Fibroblast of gingiva (primary cell): Measurements from ENCODE around the gene YIF1B.
"Not testable (repeated sequence)": the region's sequence is repeated elsewhere in the genome, so short reads cannot be mapped to it uniquely, and the experiment has no call there.

Source experiments
- DNase-seq: peaks from one replicate; pipeline ENCODE4 v3.0.0-alpha.2; 2011; ENCODE audit warnings: low read depth

YIF1B gene

DNA sequence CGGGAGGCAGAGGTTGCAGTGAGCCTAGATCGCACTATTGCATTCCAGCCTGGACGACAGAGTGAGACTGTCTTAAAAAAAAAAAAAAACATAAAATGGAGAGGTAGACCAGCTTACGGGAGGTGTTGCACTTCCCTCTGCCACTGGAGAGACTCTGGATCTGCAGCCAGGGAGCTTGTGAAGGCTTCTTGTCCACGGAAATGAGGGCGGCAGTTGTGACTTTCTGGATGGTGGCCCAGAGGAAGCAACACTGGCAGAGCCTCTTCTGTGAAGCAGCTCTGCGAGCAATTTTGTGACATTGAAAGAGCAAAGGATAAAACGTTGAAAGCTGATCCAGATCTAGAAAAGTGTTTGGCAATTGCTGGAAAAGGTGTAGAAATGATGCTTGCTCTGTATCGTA, 41.0 kb downstream of the YIF1B start:
- DNase-seq, result no peak

- DNase-seq, result no peak
These were observed 42.2 kb downstream of the YIF1B start for GRCh38 chr19:38273499-38273898.

GRCh38 chr19:38270587-38271167, 45.1 kb downstream of the YIF1B start:
- peak; percentile 38 for DNase-seq

- DNase-seq, result no peak
These were observed 47.2 kb downstream of the YIF1B start for GRCh38 chr19:38268539-38268938.

DNA sequence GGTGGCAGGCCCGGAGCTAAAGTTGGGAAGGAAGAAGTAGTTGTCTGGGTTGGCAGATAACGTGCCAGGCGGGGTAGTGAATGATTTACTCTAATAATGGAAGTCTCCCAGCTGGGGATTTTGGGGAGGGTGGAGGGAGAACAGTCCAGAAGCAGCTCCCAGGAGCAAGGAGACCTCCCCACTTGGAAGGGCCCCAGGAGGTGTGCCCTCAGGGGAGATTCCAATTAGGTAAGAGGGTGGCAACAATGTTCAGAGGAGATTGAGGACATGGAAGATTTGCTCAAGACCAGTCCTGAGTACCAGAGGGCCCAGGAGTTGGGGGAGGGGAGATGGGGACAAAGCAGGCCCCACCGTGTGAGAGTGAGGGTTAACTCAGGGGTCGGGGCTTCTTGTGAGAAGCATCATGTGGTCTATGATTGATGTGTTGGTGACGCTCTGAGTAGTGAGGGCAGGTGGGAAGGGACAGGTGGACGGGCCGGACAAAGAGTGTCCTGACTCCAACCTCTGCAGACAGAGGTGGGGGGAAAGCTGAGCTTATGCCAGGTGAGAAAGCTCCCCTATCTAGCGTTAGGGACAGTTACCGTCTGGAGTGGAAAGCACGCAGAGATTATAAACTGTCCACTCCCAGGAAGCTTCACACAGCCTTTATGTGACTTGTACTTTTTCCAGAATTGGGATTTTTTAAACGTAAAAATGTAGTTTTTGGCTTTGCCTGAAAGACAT, 47.8 kb downstream of the YIF1B start:
- DNase-seq, result no peak

- no peak for DNase-seq
These were observed 48.7 kb downstream of the YIF1B start for GRCh38 chr19:38266981-38267597.

- DNase-seq, result no peak
These were observed 49.8 kb downstream of the YIF1B start for GRCh38 chr19:38265921-38266429.

DNA sequence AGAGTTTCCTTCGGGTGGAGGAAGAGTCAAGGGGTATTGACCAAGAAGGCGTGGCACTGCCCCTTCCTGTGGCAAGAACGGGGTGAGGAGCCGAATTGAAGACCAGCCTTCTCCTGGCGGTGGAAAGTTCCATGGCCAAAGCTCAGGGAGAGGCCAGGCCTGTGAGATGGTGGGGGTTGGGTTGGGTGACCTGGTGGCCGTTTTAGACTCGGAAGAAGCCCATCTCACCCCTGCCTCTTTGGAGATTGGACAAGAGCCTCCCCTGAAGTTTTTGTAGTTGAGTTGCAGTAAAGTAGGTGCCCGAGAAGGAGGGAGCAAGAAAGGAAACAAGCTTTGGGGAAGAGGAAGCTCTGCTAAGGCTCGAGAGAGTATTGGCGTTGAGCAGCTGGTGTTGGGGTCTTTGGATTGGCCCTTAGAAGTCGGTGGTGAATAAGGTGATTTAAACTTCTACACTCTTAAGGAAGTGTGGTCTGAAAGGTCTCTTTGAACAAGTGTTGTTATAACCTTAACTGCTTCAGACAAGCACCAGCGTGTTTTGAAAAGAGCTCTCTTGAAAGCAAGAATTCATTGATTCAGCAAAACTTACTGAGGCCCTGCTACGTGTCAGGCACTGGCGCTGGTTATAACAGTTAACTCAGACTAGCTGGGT, 50.4 kb downstream of the YIF1B start:
- DNase-seq, result no peak

GRCh38 chr19:38264486-38265212, 51.1 kb downstream of the YIF1B start, which contains the start of gene SPINT2:
Gene SPINT2 (plus strand): TSS chr19:38264573. CDS start chr19:38264893, 320 bp downstream.
- no peak for DNase-seq

GRCh38 chr19:38263689-38264485, 51.9 kb downstream of the YIF1B start:
- peak; percentile 20 for DNase-seq

GRCh38 chr19:38262585-38263268, 53.0 kb downstream of the YIF1B start:
- DNase-seq, result no peak

DNA sequence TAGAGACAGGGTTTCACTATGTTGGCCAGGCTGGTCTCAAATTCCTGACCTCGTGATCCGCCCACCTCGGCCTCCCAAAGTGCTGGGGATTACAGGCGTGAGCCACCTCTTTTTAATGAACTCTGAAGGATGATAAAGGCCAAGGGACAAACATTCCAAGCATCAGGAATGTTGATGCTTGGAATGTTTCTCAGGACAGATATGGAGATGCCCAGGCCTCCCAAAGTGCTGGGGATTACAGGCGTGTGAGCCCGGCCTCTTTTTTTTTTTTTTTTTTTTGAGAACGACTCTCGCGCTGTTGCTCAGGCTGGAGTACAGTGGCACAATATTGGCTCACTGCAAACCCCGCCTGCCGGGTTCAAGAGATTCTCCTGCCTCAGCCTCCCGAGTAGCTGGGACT, 53.8 kb downstream of the YIF1B start:
- DNase-seq, result not testable (repeated sequence)

GRCh38 chr19:38255383-38256014, 60.2 kb downstream of the YIF1B start:
- no peak for DNase-seq

DNA sequence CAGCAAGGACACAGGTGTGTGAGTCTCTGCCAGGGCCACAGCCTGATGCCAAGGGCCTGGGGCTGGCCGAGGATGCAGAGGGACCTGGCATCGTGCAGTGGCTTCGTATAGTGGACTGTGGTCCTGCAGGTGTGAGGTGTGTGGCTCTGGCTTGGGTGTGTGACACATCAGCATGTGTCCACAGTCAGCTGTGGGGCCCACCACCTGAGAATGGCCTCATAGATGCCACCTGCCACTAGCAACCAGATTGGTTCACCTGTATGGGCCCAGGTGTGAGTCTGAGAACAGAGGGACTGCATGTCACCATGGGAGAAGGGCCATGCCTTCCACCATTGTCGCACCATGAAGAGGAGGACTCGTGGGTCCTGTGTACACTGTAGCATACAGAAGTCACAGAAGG, 62.0 kb downstream of the YIF1B start:
- no peak for DNase-seq
